Inflammatory macrophage treated with lipopolysaccharide for 4 hours (primary cell): ENCODE results near the gene ZBTB44.
"Not testable (repeated sequence)": the region's sequence is repeated elsewhere in the genome, so short reads cannot be mapped to it uniquely, and the experiment has no call there.

ENCODE experiments used
- DNase-seq: peaks from one replicate; pipeline ENCODE4 v3.0.0-alpha.2; 2020

The ZBTB44 gene

GRCh38 chr11:130194241-130195023, 120.3 kb downstream of the ZBTB44 start:
- no peak for DNase-seq

DNA sequence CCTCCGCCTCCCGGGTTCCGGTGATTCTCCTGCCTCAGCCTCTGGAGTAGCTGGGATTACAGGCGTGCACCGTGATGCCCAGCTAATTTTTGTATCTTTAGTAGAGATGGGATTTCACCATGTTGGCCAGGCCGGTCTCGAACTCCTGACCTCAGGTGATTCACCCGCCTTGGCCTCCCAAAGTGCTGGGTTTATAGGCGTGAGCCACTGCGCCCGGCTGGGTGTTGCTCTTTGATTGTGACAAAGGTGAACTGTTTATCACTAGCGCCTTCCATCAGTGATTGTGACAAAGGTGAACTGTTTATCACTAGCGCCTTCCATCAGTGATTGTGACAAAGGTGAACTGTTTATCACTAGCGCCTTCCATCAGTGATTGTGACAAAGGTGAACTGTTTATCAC, 121.2 kb downstream of the ZBTB44 start:
- DNase-seq, result not testable (repeated sequence)

- DNase-seq, result no peak
These were observed 121.9 kb downstream of the ZBTB44 start for GRCh38 chr11:130192845-130193267.

DNA sequence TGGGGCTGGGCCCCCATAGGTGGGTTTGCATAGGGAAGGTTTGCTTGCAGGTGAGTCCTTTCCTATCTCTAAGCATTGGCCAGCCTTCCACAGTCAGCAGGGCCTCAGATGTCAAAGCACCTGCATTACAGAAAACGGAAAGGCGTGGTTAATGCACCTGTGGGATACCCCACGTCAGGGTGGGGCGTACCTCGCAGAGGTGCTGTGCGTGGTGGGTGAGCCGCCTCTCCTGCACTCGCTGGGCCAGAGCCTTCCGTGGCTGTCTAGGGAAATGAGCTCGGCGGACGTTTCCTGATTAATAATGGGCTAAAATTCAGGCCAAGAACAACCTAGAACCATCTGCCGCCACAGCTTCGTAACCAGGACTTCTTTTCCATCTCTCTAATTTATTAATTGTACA, 122.8 kb downstream of the ZBTB44 start:
- no peak for DNase-seq

GRCh38 chr11:130190371-130190881, 124.3 kb downstream of the ZBTB44 start:
- no peak for DNase-seq

GRCh38 chr11:130189492-130190210, 125.1 kb downstream of the ZBTB44 start:
- peak; percentile 35 for DNase-seq

DNA sequence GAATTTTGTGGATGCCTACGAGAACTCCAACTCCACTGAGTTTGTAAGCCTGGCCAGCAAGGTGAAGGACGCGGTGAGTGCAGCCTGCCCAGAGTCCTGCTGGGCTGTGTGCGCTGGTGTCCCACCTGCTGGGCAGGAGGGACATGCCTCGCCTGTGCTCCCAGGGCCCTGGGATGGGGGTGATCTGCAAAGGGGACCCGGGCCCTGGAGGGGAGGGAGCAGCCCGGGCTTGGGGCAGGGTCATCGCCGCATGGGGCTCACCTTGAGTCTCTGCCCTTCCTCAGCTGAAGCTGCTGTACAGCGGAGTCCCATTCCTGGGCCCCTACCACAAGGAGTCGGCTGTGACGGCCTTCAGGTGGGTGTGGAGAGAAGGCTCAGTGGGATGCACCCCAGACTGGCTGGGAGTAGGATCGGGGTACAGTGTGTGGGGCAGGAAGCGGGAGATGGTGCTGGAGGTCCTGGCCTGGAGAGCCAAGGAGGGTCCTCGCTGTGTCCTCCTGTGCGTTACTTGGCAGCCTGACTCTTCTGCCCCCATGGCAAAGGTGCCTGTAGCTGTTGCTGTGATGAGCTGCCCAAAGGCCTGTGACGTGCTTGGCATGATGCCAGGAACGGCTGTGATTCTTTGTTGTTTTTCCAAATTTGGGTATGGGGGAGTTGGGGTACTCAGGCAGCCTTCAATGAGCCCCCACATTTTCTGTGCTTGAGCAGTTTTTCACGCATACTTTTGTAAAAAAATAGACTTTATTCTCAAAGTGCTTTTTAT, 126.0 kb downstream of the ZBTB44 start:
- DNase-seq, result no peak

GRCh38 chr11:130188047-130188446, 126.7 kb downstream of the ZBTB44 start:
- DNase-seq, result no peak

GRCh38 chr11:130187096-130187495, 127.6 kb downstream of the ZBTB44 start:
- no peak for DNase-seq

DNA sequence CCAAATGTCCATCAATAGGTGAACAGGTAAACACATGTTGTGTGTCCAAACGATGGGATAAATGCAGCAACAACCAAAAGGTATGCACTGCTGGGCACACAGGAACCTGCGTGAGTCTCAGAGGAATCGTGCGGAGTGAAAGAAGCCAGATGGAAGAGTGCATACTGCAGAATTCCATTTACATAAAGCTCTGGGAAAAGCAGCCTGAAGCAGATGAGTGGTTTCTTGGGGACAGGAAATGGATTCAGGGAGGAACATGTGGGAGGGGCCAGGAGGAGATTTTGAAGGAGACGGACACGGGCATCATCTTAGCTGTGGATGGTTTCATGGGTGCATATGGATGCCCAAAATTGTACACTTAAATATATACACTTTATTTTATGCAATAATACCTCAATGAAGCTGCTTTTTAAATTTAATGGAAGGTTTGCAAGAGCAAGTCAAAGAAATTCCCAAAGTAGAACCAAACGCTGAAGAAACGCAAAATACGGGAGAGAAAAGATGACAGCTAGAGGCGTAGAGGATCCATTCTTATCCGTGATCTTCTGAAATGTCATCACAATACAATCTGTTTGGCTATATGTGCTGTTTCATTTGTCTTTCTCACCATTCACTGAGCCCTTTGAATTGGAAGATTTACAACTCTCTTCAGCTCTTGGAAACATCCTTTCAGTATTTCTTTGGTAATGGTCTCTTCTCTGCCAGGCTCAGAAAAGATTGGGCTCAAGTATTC, 130.7 kb downstream of the ZBTB44 start:
- no peak for DNase-seq

- peak; percentile 85 for DNase-seq
These were observed 133.1 kb downstream of the ZBTB44 start for GRCh38 chr11:130181295-130182272.

GRCh38 chr11:130180896-130181294, 133.8 kb downstream of the ZBTB44 start:
- DNase-seq, result no peak

DNA sequence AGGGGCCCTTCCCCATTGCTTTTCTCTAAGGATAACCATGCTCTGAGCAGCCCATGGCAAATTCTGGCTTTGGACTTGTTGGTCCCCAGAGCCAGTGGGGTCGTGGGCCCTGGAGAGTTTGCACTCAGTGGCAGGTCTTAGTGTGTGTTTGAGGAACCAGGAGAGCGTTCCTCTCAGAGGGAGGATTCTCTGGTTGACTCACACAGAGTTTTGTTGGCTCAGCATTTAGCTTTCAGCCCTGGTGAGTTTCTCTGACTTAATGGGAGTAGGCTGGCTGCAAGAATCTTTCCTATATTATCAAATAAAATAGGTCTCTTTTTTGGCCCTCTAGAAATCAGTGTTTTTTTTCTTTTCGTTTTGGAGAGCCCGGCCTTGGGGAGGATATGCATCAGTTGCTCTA, 134.2 kb downstream of the ZBTB44 start:
- peak; percentile 74 for DNase-seq

- DNase-seq, result no peak
These were observed 135.1 kb downstream of the ZBTB44 start for GRCh38 chr11:130179396-130180306.

- DNase-seq, result no peak
These were observed 136.0 kb downstream of the ZBTB44 start for GRCh38 chr11:130178441-130179339.

DNA sequence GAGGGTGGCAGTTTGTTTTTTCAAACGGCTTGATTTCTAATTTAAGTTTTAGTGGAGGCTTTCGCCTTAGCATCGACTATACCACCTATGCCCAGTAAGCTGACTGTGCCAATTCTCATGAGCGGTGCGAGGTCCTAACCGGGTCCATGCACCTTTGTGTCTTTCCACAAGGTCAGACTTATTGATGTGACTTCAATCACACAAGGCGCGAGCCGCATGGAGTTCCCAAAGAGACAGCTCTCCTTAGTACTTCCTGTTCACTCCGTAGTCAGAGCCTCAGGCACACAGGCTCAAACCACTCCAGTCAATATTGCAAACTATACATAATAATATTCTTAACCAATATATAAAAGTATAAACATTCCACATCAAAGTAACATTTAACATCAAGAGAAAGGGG, 136.9 kb downstream of the ZBTB44 start:
- no peak for DNase-seq
